Endodermal cell (in vitro differentiated cells): Measurements from ENCODE around the gene ZBTB49. TPM values are rescaled to one million over a fixed set of nuclear protein-coding genes. Genes with fewer than 3 reads are reported as not detected.
A peak's percentile ranks its signal among the peaks of the same experiment; 100 is the strongest.

Experiments
- DNase-seq: peaks from one replicate; pipeline ENCODE4 v3.0.0-alpha.2; 2017
- H3K27ac ChIP-seq: 2 replicates; pipeline ENCODE4 v1.5.1; 2013; ENCODE audit warnings: mild to moderate bottlenecking, low read depth, low read length, moderate library complexity
- H3K27me3 ChIP-seq: 2 replicates; pipeline ENCODE4 v1.6.1; 2013; ENCODE audit warnings: mild to moderate bottlenecking, low read length, moderate library complexity; ENCODE audit not compliant: insufficient read depth, control insufficient read depth, poor library complexity, severe bottlenecking
- H3K36me3 ChIP-seq: 2 replicates; pipeline ENCODE4 v1.7.0; 2013; ENCODE audit warnings: mild to moderate bottlenecking, low read length, moderate library complexity; ENCODE audit not compliant: control insufficient read depth, insufficient read depth
- H3K4me1 ChIP-seq: one replicate; pipeline ENCODE4 v1.7.0; 2013; ENCODE audit warnings: low read length; ENCODE audit not compliant: control insufficient read depth, insufficient read depth
- H3K4me3 ChIP-seq: 2 replicates; pipeline ENCODE4 v1.5.1; 2013; ENCODE audit warnings: mild to moderate bottlenecking, low read length, moderate library complexity
- H3K9ac ChIP-seq: 2 replicates; pipeline ENCODE4 v1.6.1; 2013; ENCODE audit warnings: mild to moderate bottlenecking, low read length, moderate library complexity; ENCODE audit not compliant: poor library complexity, severe bottlenecking; ENCODE audit errors: extremely low read depth
- H3K9me3 ChIP-seq: 2 replicates; pipeline ENCODE4 v1.6.1; 2013; ENCODE audit warnings: mild to moderate bottlenecking, low read length, moderate library complexity; ENCODE audit not compliant: control insufficient read depth
- H3K27ac Mint-ChIP-seq: 2 replicates; pipeline ENCODE4 v1.8.0; 2020; ENCODE audit warnings: mixed read lengths
- H3K27me3 Mint-ChIP-seq: 2 replicates; pipeline ENCODE4 v1.8.0; 2021; ENCODE audit warnings: mild to moderate bottlenecking, mixed read lengths; ENCODE audit not compliant: insufficient read depth
- H3K36me3 Mint-ChIP-seq: 2 replicates; pipeline ENCODE4 v1.8.0; 2020; ENCODE audit warnings: low read depth, mixed read lengths
- H3K4me1 Mint-ChIP-seq: 2 replicates; pipeline ENCODE4 v1.8.0; 2020; ENCODE audit warnings: mixed read lengths
- H3K4me3 Mint-ChIP-seq: 2 replicates; pipeline ENCODE4 v1.8.0; 2020; ENCODE audit warnings: mild to moderate bottlenecking, moderate library complexity, mixed read lengths
- H3K9me3 Mint-ChIP-seq: 2 replicates; pipeline ENCODE4 v1.8.0; 2020; ENCODE audit warnings: mild to moderate bottlenecking, mixed read lengths
- WGBS, 2 experiments: methylation state at CpG; one replicate each; pipeline versions ENCODE4 v1.1.5 to v1.1.7; 2013; ENCODE audit warnings: missing lambda C conversion rate in 2 of 2, mixed read lengths in 1 of 2; ENCODE audit not compliant: insufficient coverage in 1 of 2, insufficient read length in 1 of 2; 5-methylcytosine and 5-hydroxymethylcytosine counted together
- total RNA-seq, 2 donors: library from RNA; stranded (reverse); fragmentation: NEBNext Ultra II Directional in 1 of 2; extraction: Animal tissue kit (Norgen Biotek cat#: 25700) in 1 of 2; gene quantifications; 2 replicates in 1 of 2; 3 replicates in 1 of 2; pipeline ENCODE4 v1.2.1, GENCODE V29; 2021
- TF ChIP-seq, protein P1 (sequence below): fragments of 200-600 bp; sonication (generic); conservative IDR thresholded peaks from 2 replicates; pipeline ENCODE4 v1.5.0; 2021; ENCODE audit warnings: antibody characterized with exemption, mild to moderate bottlenecking

Gene ZBTB49
- total RNA-seq, 2 donors from 2014 or later = 5.9 to 8.0 TPM

DNA sequence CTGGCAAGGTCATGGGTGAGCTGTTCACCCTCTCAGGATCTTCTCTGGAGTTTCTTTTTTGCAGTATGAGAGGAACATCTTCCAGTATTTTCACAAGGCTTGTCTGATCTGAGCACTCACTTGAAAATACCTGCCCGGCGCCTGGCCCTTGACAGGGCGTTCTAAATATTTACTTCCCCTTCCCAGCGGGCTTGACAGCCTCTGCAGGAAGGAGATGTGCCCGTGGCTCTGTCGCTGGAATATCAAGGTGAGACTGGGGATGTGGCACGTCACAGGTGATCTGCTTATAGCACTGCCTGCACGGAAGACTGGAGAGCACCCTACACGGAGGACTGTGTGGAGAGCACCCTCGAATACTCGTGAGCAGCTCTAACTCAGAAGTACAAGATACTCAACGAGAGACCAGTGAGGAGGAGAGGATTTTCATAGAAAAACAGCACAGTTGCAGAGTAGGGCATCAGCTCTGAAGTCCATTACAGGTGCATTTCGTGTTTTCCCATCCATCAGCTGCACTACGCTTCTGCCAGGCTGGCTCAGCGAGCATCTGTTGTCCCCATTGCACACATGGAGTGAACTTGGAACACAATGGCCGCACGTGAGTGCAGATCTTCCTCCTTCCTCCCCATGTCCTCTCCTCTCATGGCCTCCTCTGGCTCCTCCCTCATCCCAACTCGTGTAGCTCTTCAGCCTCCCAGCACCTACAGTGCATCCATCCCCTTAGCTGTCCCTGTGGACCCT, 32.1 kb downstream of the ZBTB49 start:
- 90 to 91% methylated on average over 16 to 18 of the region's 18 CpGs for WGBS, 2 experiments
- no peaks in the 10 kb centered on the region for H3K27me3 ChIP-seq
- Mint-ChIP-seq H3K27me3 (no peaks in the 10 kb centered on the region), H3K9me3 (no peaks in the 10 kb centered on the region), H3K4me1 (peaks cover 13% of the 10 kb centered on the region), H3K4me3 (no peak overlapping the region), H3K27ac (no peak overlapping the region), H3K36me3 (peaks cover 29% of the 10 kb centered on the region)
- peak; percentile 35 for DNase-seq
- no peak overlapping the region for H3K4me3 ChIP-seq
- TF ChIP-seq, protein P1, sequence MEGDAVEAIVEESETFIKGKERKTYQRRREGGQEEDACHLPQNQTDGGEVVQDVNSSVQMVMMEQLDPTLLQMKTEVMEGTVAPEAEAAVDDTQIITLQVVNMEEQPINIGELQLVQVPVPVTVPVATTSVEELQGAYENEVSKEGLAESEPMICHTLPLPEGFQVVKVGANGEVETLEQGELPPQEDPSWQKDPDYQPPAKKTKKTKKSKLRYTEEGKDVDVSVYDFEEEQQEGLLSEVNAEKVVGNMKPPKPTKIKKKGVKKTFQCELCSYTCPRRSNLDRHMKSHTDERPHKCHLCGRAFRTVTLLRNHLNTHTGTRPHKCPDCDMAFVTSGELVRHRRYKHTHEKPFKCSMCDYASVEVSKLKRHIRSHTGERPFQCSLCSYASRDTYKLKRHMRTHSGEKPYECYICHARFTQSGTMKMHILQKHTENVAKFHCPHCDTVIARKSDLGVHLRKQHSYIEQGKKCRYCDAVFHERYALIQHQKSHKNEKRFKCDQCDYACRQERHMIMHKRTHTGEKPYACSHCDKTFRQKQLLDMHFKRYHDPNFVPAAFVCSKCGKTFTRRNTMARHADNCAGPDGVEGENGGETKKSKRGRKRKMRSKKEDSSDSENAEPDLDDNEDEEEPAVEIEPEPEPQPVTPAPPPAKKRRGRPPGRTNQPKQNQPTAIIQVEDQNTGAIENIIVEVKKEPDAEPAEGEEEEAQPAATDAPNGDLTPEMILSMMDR = no peak
- H3K36me3 ChIP-seq = peaks cover 14% of the 10 kb centered on the region
- no peak overlapping the region for H3K27ac ChIP-seq
- H3K4me1 ChIP-seq = peaks cover 7% of the 10 kb centered on the region
- no peaks in the 10 kb centered on the region for H3K9me3 ChIP-seq
- H3K9ac ChIP-seq = no peak overlapping the region

DNA sequence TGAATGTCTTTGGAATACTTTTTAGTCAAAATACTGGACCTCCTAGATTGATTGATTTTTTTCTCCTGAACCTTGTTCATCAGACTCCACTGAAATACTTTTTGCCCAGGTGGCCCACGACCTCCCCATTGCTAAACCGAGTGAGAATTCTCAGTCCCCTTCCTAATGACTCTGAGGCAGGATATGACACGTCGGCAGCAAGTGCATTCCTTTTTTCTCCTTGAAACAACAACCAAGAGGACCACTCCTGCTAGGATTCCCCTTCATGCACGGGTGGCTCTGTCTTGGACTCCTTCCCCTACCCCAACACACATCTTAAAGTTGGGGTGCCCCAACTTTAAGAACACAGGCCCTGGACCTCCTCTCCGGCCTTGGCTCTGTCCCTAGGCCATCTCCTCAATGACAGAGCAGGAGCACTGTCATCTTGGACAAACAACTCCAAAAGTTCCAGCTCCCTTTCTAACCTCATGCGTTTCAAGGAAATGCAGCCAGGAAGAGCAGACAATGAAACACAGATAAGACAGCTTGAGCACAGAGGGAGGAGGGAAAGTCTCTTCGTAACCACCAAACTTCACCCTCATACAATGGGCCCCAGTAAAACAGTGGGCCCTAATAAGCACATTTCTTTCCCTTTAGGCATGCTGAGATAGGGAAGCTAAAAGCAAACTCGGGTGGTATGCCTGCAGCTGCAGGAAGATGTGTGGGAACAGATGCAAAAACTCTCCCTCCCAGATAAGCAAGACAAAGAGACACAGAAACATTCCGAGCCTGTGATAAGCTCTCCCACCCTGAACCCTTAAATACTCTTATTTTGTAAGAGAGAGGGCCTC, 33.9 kb downstream of the ZBTB49 start:
- H3K4me1 Mint-ChIP-seq = peaks cover 15% of the 10 kb centered on the region
- Histone ChIP-seq H3K9ac (peak overlapping the region; percentile 42), H3K4me1 (peaks cover 7% of the 10 kb centered on the region), H3K4me3 (no peak overlapping the region), H3K27me3 (no peaks in the 10 kb centered on the region), H3K27ac (peak overlapping the region; percentile 54), H3K9me3 (no peaks in the 10 kb centered on the region), H3K36me3 (peaks cover 14% of the 10 kb centered on the region)
- peaks cover 29% of the 10 kb centered on the region for H3K36me3 Mint-ChIP-seq
- H3K27ac Mint-ChIP-seq = peak overlapping the region; percentile 75
- H3K27me3 Mint-ChIP-seq = no peaks in the 10 kb centered on the region
- peaks cover 2% of the 10 kb centered on the region for H3K9me3 Mint-ChIP-seq
- H3K4me3 Mint-ChIP-seq = no peak overlapping the region
- TF ChIP-seq, protein P1 = no peak
- DNase-seq = peak; percentile 50
- WGBS, 2 experiments = 69 to 86% methylated on average over 6 to 9 of the region's 10 CpGs

DNA sequence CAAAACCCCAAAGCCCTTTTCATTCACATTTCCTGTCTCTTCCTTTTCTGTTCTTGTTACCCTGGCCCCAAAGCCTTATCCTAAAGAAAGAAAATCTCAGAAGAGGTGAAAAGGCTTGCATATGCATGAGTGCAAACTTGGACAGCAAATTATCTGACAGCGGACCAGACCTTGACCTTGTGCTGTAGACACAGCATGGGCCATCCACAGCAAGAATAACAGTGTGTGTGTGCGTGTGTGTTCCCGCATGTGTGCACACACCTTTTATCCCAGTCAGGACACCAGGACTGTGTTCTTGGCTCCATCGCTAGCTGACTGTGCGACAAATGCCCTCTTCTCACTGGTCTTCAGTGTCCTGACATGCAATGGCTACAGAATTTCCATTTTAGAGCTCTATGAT, 35.3 kb downstream of the ZBTB49 start:
- H3K27ac ChIP-seq = no peak overlapping the region
- DNase-seq = no peak
- H3K9me3 ChIP-seq = no peaks in the 10 kb centered on the region
- Mint-ChIP-seq H3K27ac (no peak overlapping the region), H3K36me3 (peaks cover 22% of the 10 kb centered on the region), H3K27me3 (no peaks in the 10 kb centered on the region), H3K4me1 (peaks cover 15% of the 10 kb centered on the region), H3K9me3 (peaks cover 6% of the 10 kb centered on the region), H3K4me3 (no peak overlapping the region)
- H3K27me3 ChIP-seq = no peaks in the 10 kb centered on the region
- peaks cover 9% of the 10 kb centered on the region for H3K36me3 ChIP-seq
- TF ChIP-seq, protein P1 = no peak
- H3K4me3 ChIP-seq = no peak overlapping the region
- H3K4me1 ChIP-seq = peaks cover 7% of the 10 kb centered on the region
- 87 to 92% methylated on average over 5 of the region's 5 CpGs for WGBS, 2 experiments
- H3K9ac ChIP-seq = no peak overlapping the region
